ENCODE measurements around the gene CCDC15. TPM values are rescaled to one million over a fixed set of nuclear protein-coding genes. Genes with fewer than 3 reads are reported as not detected.
"Not testable (repeated sequence)": the region's sequence is repeated elsewhere in the genome, so short reads cannot be mapped to it uniquely, and the experiment has no call there.

Gene CCDC15
- total RNA-seq, 2 donors from 2014 or later, result 1.2 to 2.5 TPM

- no peak for TF ChIP-seq CTCF (IDR thresholded peaks at IDR 0.05)
- H3K27me3 ChIP-seq, result no peaks in the 10 kb centered on the region
- H3K4me1 ChIP-seq, result no peaks in the 10 kb centered on the region
- intact Hi-C loops (cut with DNase I), result no loop called here
- H3K36me3 ChIP-seq, result no peaks in the 10 kb centered on the region
- no peak overlapping the region for H3K4me3 ChIP-seq
- DNase-seq, result no peak
- H3K9ac ChIP-seq (ENCODE audit: low read depth in 2 of 2, low read length in 2 of 2), result no peak overlapping the region
- no peak overlapping the region for H3K27ac ChIP-seq
- no peaks in the 10 kb centered on the region for H3K9me3 ChIP-seq
Measured at GRCh38 chr11:125001849-125002248, 47.8 kb downstream of the CCDC15 start.

- intact Hi-C loops (cut with DNase I), result no loop called here
- no peaks in the 10 kb centered on the region for H3K27me3 ChIP-seq
- no peaks in the 10 kb centered on the region for H3K4me1 ChIP-seq
- no peak overlapping the region for H3K9ac ChIP-seq (ENCODE audit: low read depth in 2 of 2, low read length in 2 of 2)
- TF ChIP-seq CTCF (IDR thresholded peaks at IDR 0.05), result no peak
- H3K27ac ChIP-seq, result no peak overlapping the region
- H3K4me3 ChIP-seq, result no peak overlapping the region
- H3K9me3 ChIP-seq, result no peaks in the 10 kb centered on the region
- DNase-seq, result no peak
- no peaks in the 10 kb centered on the region for H3K36me3 ChIP-seq
Measured at GRCh38 chr11:125005491-125005890, 51.5 kb downstream of the CCDC15 start.

GRCh38 chr11:125016413-125016812 is 62.4 kb downstream of the CCDC15 start:
- no peak for DNase-seq
- Histone ChIP-seq H3K27ac (no peak overlapping the region), H3K9me3 (no peaks in the 10 kb centered on the region), H3K4me1 (no peaks in the 10 kb centered on the region), H3K9ac (ENCODE audit: low read depth in 2 of 2, low read length in 2 of 2) (no peak overlapping the region), H3K36me3 (no peaks in the 10 kb centered on the region), H3K27me3 (no peaks in the 10 kb centered on the region), H3K4me3 (no peak overlapping the region)
- intact Hi-C loops (cut with DNase I), result no loop called here
- no peak for TF ChIP-seq CTCF (IDR thresholded peaks at IDR 0.05)

GRCh38 chr11:125020342-125020741 is 66.3 kb downstream of the CCDC15 start:
- no peak overlapping the region for H3K27ac ChIP-seq
- no peaks in the 10 kb centered on the region for H3K27me3 ChIP-seq
- H3K9ac ChIP-seq (ENCODE audit: low read depth in 2 of 2, low read length in 2 of 2), result no peak overlapping the region
- no peak for DNase-seq
- H3K9me3 ChIP-seq, result no peaks in the 10 kb centered on the region
- no peak for TF ChIP-seq CTCF (IDR thresholded peaks at IDR 0.05)
- H3K4me1 ChIP-seq, result no peaks in the 10 kb centered on the region
- intact Hi-C loops (cut with DNase I), result no loop called here
- H3K4me3 ChIP-seq, result no peak overlapping the region
- no peaks in the 10 kb centered on the region for H3K36me3 ChIP-seq

GRCh38 chr11:125022551-125022950 is 68.5 kb downstream of the CCDC15 start:
- H3K9ac ChIP-seq (ENCODE audit: low read depth in 2 of 2, low read length in 2 of 2), result no peak overlapping the region
- TF ChIP-seq CTCF (IDR thresholded peaks at IDR 0.05), result no peak
- no peaks in the 10 kb centered on the region for H3K36me3 ChIP-seq
- no peak for DNase-seq
- no peak overlapping the region for H3K4me3 ChIP-seq
- H3K4me1 ChIP-seq, result no peaks in the 10 kb centered on the region
- H3K27me3 ChIP-seq, result no peaks in the 10 kb centered on the region
- H3K27ac ChIP-seq, result no peak overlapping the region
- intact Hi-C loops (cut with DNase I), result no loop called here
- H3K9me3 ChIP-seq, result no peaks in the 10 kb centered on the region

GRCh38 chr11:125025968-125026367 is 72.0 kb downstream of the CCDC15 start:
- DNase-seq, result no peak
- intact Hi-C loops (cut with DNase I), result no loop called here
- no peak for TF ChIP-seq CTCF (IDR thresholded peaks at IDR 0.05)
- no peaks in the 10 kb centered on the region for H3K9me3 ChIP-seq
- no peaks in the 10 kb centered on the region for H3K4me1 ChIP-seq
- H3K9ac ChIP-seq (ENCODE audit: low read depth in 2 of 2, low read length in 2 of 2), result no peak overlapping the region
- no peak overlapping the region for H3K4me3 ChIP-seq
- H3K27me3 ChIP-seq, result no peaks in the 10 kb centered on the region
- H3K36me3 ChIP-seq, result no peaks in the 10 kb centered on the region
- no peak overlapping the region for H3K27ac ChIP-seq

GRCh38 chr11:125029431-125029830 is 75.4 kb downstream of the CCDC15 start:
- intact Hi-C loops (cut with DNase I); H3K9me3 ChIP-seq; H3K27ac ChIP-seq; H3K4me3 ChIP-seq; H3K9ac ChIP-seq (ENCODE audit: low read depth in 2 of 2, low read length in 2 of 2); H3K36me3 ChIP-seq; DNase-seq; H3K4me1 ChIP-seq; H3K27me3 ChIP-seq: not testable (repeated sequence)
